SW 1271 (cell line): Measurements from ENCODE around the gene RFC3.

Experiments used
- DNase-seq, 2 experiments: peaks; one replicate each; lab custom pipeline; 2025; lab: John Stamatoyannopoulos, UW

Gene RFC3

DNA sequence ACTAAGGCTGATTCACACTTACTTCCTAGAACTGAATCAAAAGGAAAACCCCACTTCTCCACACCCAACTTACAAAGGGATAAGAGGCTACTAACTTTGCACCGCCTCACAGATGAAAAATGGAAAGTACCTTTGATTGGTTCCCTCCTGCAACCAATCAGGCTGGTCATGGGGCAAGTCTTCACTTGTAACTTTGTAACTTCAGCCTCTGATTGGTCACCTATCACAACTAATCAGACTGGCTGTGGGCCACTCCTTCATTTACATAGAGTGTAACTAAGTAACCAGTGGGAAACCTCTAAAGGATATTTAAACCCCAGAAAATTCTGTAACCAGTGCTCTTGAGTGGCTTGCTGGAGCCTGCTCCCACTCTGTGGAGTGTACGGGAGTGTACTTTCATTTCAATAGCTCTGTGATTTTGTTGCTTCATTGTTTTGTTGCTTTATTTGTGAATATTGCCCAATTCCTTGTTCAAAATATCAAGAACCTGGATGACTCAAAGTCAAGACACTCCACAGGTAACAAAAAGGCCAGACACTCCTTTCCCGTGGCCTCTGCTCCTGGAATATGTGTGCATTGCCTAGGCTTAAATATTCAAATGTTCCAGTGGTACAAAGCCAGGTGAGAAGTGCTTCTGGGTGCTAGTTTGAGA is 50.5 kb downstream of the RFC3 start:
- no peak for DNase-seq

- DNase-seq, result no peak
Measured at GRCh38 chr13:33869005-33869404, 51.1 kb downstream of the RFC3 start.

DNA sequence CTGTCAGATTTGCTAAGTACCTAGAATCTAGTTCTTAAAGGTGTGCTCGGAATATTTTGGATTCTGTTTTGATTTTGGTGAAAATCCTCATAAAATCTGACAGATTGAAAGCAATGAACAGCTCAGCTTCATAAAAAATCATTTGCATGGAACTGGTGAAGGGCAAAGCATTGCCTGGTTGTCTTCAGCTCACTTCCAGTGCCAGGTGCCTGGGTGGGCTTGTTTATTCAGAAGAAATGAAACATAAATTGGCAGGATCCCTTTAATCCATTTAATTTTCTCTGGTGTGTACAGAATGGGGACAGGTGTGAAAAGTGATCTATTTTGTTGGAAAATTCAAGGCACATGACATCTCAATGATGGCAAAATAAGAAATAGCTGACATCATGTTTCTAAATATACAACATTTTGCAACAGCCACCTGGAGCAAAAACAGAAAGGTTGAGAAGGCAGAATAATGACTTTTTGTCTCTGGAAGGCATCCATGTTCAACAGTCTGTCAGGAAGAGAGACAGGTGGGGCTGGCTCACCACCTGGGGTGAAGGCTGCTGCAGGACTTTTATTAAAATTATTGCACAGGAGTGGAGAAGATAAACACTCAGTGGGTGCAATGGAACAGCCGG is 52.2 kb downstream of the RFC3 start:
- no peak for DNase-seq

DNA sequence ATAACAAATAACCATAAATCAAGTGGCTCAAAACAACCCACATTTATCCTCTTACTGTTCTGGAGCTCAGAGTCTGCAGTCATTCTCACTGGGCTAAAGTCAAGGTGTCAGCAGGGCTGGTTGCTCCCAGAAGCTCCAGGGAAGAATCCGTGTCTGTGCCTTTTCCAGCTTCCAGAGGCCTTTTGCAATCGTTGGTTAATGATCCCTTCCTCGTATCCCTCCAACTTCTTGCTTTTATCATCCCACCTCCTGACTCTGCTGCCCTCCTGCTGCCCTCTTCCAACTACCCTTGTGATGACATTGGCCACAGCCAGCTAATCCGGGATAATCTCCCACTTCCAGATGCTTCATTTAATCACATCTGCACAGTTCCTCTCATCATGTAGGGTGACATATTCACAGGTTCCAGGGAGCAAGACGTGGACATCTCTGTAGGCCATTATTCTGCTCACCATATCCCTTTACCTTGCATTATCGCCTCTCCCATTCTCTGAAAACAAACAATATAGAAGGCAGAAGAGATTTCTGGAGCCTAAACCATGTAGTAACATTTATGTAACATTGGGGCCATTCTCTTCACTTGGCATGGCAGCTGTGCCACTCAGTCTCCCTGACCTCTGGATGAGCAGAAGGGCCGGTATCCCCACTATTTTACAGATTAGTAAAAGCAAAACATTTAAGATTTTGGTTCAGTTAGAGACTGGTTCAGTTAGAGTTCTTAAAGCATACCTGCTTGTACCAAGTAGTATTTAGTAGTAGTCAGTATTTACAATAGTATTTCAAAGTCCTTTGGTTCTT is 53.5 kb downstream of the RFC3 start:
- DNase-seq, result no peak

DNA sequence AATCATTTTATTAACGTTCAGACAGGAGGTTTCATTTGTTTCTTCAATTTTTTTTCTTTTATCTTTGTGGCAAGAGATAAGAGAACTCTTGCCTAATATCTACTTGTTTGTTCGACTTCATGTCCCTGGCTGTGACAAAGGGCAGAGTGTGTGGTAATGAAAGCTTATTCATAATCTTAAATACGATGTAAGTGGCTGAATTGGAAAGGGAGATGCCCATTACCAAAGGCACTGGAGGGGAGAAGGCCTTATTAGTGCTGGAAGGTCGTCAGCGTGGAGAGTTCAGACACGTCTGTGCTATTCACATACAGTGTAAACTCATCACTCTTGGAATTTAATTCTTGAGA is 54.0 kb downstream of the RFC3 start:
- DNase-seq, result no peak

GRCh38 chr13:33873251-33873908 is 55.4 kb downstream of the RFC3 start:
- DNase-seq, result no peak

GRCh38 chr13:33874871-33875270 is 56.9 kb downstream of the RFC3 start:
- no peak for DNase-seq

GRCh38 chr13:33875618-33876401 is 57.9 kb downstream of the RFC3 start:
- no peak for DNase-seq

GRCh38 chr13:33876716-33877394 is 58.9 kb downstream of the RFC3 start:
- no peak for DNase-seq

GRCh38 chr13:33879118-33879517 is 61.2 kb downstream of the RFC3 start:
- DNase-seq, result no peak

- no peak for DNase-seq
Measured at GRCh38 chr13:33882804-33883203, 64.9 kb downstream of the RFC3 start.

- no peak for DNase-seq
Measured at GRCh38 chr13:33884531-33885220, 66.7 kb downstream of the RFC3 start.
